Testis (tissue), 2 donors: ENCODE results near the gene TCF4.

Source experiments
- CTCF ChIP-seq, 3 experiments: fragments of 450-650 bp in 2 of 3; fragments of 200-600 bp in 1 of 3; sonication (generic) in 1 of 3; IDR thresholded peaks; one replicate each; pipeline ENCODE4 v1.5.1; 2016 to 2019; ENCODE audit warnings: antibody characterized with exemption in 3 of 3, mild to moderate bottlenecking in 2 of 3, moderate library complexity in 1 of 3
- POLR2A ChIP-seq: fragments of 450-650 bp; IDR thresholded peaks from one replicate; pipeline ENCODE4 v1.6.1; 2017; ENCODE audit warnings: antibody characterized with exemption, mild to moderate bottlenecking, moderate library complexity

- TF ChIP-seq CTCF (IDR thresholded peaks at IDR 0.05): no peak
- no peak for TF ChIP-seq POLR2A
Observed at GRCh38 chr18:55331301-55331700, 256.7 kb downstream of the TCF4 start.
